ENCODE measurements around the gene SMIM17. TPM values are rescaled to one million over a fixed set of nuclear protein-coding genes. Genes with fewer than 3 reads are reported as not detected.

Gene SMIM17
- total RNA-seq, 3 donors from 2014 or later = 0.38 to 0.47 TPM; not detected in 1

DNA sequence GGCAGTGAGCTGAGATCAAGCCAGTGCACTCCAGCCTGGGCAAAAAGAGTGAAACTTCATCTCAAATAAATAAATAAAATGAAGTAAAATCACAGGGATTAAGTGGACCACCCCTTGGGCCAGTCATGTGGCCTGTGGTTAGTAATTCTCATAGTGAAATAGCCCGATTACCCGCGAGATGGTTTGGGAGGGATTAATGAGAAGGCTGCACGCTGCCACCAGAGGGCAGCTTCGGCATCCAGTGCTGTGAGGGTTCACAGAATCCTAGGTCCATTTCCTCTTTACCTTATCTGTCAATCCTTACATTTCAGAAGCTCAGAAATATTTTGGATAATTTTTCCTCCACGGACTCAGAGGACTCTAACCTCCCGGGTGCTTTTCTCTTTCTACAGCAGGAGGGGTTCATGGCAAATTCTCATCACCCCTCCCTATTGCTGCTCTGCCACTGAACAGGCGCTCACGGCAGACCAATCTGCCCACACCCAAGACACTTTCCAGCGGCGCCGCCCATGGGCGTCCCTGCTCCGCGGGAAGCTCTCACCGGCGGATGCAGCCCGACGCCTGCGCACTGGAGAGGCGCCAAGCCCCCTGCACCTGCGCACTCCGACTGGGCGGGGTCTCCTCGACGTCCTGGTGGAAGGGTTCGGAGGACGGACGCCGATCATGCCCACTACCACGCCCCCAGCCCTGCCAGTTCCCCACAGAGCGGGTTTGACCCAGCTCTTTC lies 17.6 kb downstream of the SMIM17 start:
- Histone ChIP-seq H3K4me1 (ENCODE audit: low read depth) (no peaks in the 10 kb centered on the region), H3K9me3 (peaks cover 82% of the 10 kb centered on the region), H3K4me3 (no peak overlapping the region), H3K36me3 (ENCODE audit: low read depth) (no peaks in the 10 kb centered on the region)
- DNase-seq = no peak
- intact Hi-C loops (cut with DNase I, micrococcal nuclease) = no loop called here
- TF ChIP-seq, protein P1, sequence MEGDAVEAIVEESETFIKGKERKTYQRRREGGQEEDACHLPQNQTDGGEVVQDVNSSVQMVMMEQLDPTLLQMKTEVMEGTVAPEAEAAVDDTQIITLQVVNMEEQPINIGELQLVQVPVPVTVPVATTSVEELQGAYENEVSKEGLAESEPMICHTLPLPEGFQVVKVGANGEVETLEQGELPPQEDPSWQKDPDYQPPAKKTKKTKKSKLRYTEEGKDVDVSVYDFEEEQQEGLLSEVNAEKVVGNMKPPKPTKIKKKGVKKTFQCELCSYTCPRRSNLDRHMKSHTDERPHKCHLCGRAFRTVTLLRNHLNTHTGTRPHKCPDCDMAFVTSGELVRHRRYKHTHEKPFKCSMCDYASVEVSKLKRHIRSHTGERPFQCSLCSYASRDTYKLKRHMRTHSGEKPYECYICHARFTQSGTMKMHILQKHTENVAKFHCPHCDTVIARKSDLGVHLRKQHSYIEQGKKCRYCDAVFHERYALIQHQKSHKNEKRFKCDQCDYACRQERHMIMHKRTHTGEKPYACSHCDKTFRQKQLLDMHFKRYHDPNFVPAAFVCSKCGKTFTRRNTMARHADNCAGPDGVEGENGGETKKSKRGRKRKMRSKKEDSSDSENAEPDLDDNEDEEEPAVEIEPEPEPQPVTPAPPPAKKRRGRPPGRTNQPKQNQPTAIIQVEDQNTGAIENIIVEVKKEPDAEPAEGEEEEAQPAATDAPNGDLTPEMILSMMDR (IDR thresholded peaks at IDR 0.05) = no peak
- ATAC-seq = no peak

DNA sequence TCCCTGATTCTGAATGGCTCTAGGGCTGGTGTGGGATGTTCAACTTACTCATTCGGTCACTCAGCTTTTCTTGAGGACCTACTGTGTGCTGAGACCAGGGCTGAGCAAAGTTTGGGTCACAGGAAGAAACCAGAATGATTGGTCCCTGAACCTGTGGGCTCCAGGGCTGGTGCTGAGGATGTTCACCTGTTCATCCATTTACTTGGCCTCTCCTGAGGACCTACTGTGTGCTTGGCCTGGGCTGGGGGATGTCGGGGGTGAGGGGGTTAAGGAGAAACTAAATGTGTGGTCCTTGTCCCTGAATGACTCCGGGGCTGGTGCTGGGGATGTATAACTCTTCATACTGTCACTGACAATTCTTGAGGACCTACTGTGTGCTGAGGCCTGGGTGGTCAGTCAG lies 18.3 kb downstream of the SMIM17 start:
- TF ChIP-seq, protein P1 (IDR thresholded peaks at IDR 0.05) = no peak
- DNase-seq (no peak), ATAC-seq (no peak)
- intact Hi-C loops (cut with DNase I, micrococcal nuclease) = no loop called here
- Histone ChIP-seq H3K36me3 (ENCODE audit: low read depth) (no peaks in the 10 kb centered on the region), H3K9me3 (peaks cover 85% of the 10 kb centered on the region), H3K4me1 (ENCODE audit: low read depth) (no peaks in the 10 kb centered on the region), H3K4me3 (no peak overlapping the region)

DNA sequence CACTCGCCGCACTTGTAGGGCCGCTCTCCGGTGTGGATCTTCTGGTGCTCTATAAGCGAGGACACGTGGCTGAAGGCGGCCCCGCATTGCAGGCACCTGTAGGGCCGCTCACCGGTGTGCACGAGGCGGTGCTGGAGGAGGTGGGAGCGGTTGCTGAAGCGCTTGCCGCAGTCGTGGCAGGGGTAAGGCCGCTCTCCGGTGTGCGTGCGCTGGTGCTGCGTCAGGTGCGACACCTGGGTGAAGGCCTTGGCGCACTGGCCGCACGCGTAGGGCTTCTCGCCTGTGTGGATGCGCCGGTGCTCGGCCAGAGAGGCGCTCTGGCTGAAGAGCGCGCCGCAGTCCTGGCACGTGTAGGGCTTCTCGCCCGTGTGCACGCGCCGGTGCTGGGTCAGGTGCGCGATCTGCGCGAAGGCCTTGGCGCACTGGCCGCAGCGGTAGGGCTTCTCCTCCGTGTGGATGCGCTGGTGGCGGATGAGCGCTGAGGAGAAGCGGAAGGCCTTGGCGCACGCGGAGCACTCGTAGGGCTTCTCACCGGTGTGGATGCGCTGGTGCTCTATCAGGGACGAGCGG lies 21.1 kb downstream of the SMIM17 start:
- ATAC-seq (no peak), DNase-seq (no peak)
- Histone ChIP-seq H3K9me3 (peaks cover 93% of the 10 kb centered on the region), H3K4me3 (no peak overlapping the region), H3K4me1 (ENCODE audit: low read depth) (no peaks in the 10 kb centered on the region), H3K36me3 (ENCODE audit: low read depth) (no peaks in the 10 kb centered on the region)
- TF ChIP-seq, protein P1 (IDR thresholded peaks at IDR 0.05) = no peak
- intact Hi-C loops (cut with DNase I, micrococcal nuclease) = no loop called here

DNA sequence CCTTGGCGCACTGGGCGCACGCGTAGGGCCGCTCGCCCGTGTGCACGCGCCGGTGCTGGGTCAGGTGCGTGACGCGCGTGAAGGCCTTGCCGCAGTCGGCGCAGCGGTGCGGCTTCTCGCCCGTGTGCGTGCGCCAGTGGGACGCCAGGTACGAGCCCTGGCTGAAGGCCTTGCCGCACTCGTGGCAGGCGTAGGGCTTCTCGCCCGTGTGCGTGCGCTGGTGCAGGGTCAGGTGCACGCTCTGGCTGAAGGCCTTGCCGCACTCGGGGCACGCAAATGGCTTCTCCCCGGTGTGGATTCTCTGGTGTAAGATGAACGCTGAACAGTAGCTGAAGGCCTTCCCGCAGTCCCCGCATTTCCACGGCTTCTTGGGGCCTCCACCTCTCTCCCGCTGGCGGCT lies 21.6 kb downstream of the SMIM17 start:
- DNase-seq = no peak

DNA sequence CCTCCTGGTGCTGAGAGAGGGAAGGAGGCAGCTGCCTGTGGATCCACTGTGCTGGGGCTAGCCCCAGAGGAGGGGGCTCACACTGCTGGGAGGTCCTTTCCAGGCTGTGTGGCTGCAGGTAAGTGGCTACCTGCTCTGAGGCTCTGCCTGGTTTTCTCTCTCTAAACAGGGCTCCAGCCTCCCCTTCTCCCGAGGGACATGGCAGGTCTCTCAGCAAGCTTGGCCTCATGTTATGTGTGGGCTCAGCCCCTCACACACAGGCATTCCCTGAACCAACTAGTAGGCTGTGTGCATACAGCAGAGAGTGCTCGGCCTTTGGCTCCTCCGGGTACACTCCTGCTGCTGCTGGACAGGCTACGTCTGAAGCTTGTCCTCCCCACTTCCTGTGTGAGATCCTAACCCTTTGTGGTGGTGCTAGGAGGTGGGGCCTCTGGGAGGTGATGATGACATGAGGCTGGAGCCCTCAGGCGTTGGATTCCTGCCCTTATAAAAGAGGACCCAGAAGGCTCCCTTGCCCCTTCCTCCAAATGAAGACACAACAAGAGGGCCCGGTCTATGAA lies 24.4 kb downstream of the SMIM17 start:
- TF ChIP-seq, protein P1 (IDR thresholded peaks at IDR 0.05) = no peak
- peaks cover 84% of the 10 kb centered on the region for H3K9me3 ChIP-seq
- DNase-seq = no peak
- ATAC-seq = no peak
- no peaks in the 10 kb centered on the region for H3K36me3 ChIP-seq (ENCODE audit: low read depth)
- peaks cover 5% of the 10 kb centered on the region for H3K4me1 ChIP-seq (ENCODE audit: low read depth)
- intact Hi-C loops (cut with DNase I, micrococcal nuclease) = no loop called here
- H3K4me3 ChIP-seq = no peak overlapping the region

More for the DNA sequence above, 21.6 kb downstream of the SMIM17 start:
- Histone ChIP-seq H3K4me1 (ENCODE audit: low read depth) (no peaks in the 10 kb centered on the region), H3K36me3 (ENCODE audit: low read depth) (no peaks in the 10 kb centered on the region), H3K9me3 (peaks cover 91% of the 10 kb centered on the region), H3K4me3 (no peak overlapping the region)
- TF ChIP-seq, protein P1 (IDR thresholded peaks at IDR 0.05) = no peak
- intact Hi-C loops (cut with DNase I, micrococcal nuclease) = no loop called here
- no peak for ATAC-seq

Data from mucosa of descending colon (tissue), 3 donors.